ENCODE results near the gene USP54. TPM values are rescaled to one million over a fixed set of nuclear protein-coding genes. Genes with fewer than 3 reads are reported as not detected.
"Not testable (repeated sequence)": the region's sequence is repeated elsewhere in the genome, so short reads cannot be mapped to it uniquely, and the experiment has no call there.

USP54 gene
- total RNA-seq, result 22.4 TPM
- long read RNA-seq, partial matches to known transcripts, result 2 of 2 reads
- long read RNA-seq, other reads (novel, unspliced or antisense), result 0 of 2 reads

GRCh38 chr10:73590881-73591799 is at the start of gene USP54:
Gene USP54, minus strand, starts transcription at chr10:73591342. Its CDS starts 15,684 bp downstream, at chr10:73575658.
- DNase-seq (no peak), ATAC-seq (peak; percentile 67)
- intact Hi-C loops (cut with micrococcal nuclease), result no loop called here

- intact Hi-C loops (cut with micrococcal nuclease), result no loop called here
- DNase-seq, result no peak
- ATAC-seq, result no peak
These were observed 48.1 kb upstream of the USP54 start for GRCh38 chr10:73639286-73639685.

GRCh38 chr10:73635781-73636180 is 44.6 kb upstream of the USP54 start:
- no peak for DNase-seq
- intact Hi-C loops (cut with micrococcal nuclease), result no loop called here
- no peak for ATAC-seq

- DNase-seq (no peak), ATAC-seq (no peak)
- intact Hi-C loops (cut with micrococcal nuclease), result no loop called here
These were observed 43.3 kb upstream of the USP54 start for GRCh38 chr10:73634421-73634820.

- intact Hi-C loops (cut with micrococcal nuclease), result no loop called here
- no peak for DNase-seq
- no peak for ATAC-seq
These were observed 38.0 kb upstream of the USP54 start for GRCh38 chr10:73629165-73629564.

- DNase-seq (no peak), ATAC-seq (no peak)
- intact Hi-C loops (cut with micrococcal nuclease), result no loop called here
These were observed 37.3 kb upstream of the USP54 start for GRCh38 chr10:73628405-73628804.

- ATAC-seq (no peak), DNase-seq (no peak)
These were observed 36.2 kb upstream of the USP54 start for GRCh38 chr10:73627300-73627699.

GRCh38 chr10:73625884-73626752 is 35.0 kb upstream of the USP54 start:
- intact Hi-C loops (cut with micrococcal nuclease), result no loop called here
- ATAC-seq, result peak; percentile 98
- peak; percentile 95 for DNase-seq

More at GRCh38 chr10:73627300-73627699, 36.2 kb upstream of the USP54 start:
- intact Hi-C loops (cut with micrococcal nuclease), result no loop called here

- intact Hi-C loops (cut with micrococcal nuclease), result no loop called here
- ATAC-seq, result peak; percentile 77
- peak; percentile 50 for DNase-seq
These were observed 34.1 kb upstream of the USP54 start for GRCh38 chr10:73625004-73625883.

- intact Hi-C loops (cut with micrococcal nuclease), result no loop called here
- ATAC-seq, result no peak
- DNase-seq, result no peak
These were observed 31.9 kb upstream of the USP54 start for GRCh38 chr10:73623056-73623455.

- ATAC-seq; intact Hi-C loops (cut with micrococcal nuclease); DNase-seq: not testable (repeated sequence)
These were observed 29.8 kb upstream of the USP54 start for GRCh38 chr10:73620974-73621373.

GRCh38 chr10:73617143-73617542 is 26.0 kb upstream of the USP54 start:
- ATAC-seq; intact Hi-C loops (cut with micrococcal nuclease); DNase-seq: not testable (repeated sequence)

- intact Hi-C loops (cut with micrococcal nuclease), result no loop called here
- no peak for DNase-seq
- ATAC-seq, result no peak
These were observed 23.6 kb upstream of the USP54 start for GRCh38 chr10:73614720-73615119.

GRCh38 chr10:73609116-73609515 is 18.0 kb upstream of the USP54 start:
- intact Hi-C loops (cut with micrococcal nuclease), result no loop called here
- no peak for DNase-seq
- ATAC-seq, result no peak

- DNase-seq (no peak), ATAC-seq (no peak)
- intact Hi-C loops (cut with micrococcal nuclease), result no loop called here
These were observed 10.4 kb upstream of the USP54 start for GRCh38 chr10:73601486-73601921.

- DNase-seq, result no peak
- no peak for ATAC-seq
- intact Hi-C loops (cut with micrococcal nuclease), result no loop called here
These were observed 6.2 kb upstream of the USP54 start for GRCh38 chr10:73597346-73597745.

- ATAC-seq, result no peak
- intact Hi-C loops (cut with micrococcal nuclease), result no loop called here
- no peak for DNase-seq
These were observed 2.7 kb upstream of the USP54 start for GRCh38 chr10:73593812-73594211.

- no peak for ATAC-seq
- intact Hi-C loops (cut with micrococcal nuclease), result no loop called here
These were observed 2.0 kb upstream of the USP54 start for GRCh38 chr10:73593110-73593509.

More at GRCh38 chr10:73593110-73593509, 2.0 kb upstream of the USP54 start:
- no peak for DNase-seq
